ENCODE results near the gene ERC2.

- TF ChIP-seq CTCF (conservative IDR thresholded peaks at IDR 0.05 in 1 of 2, IDR thresholded peaks at IDR 0.05 in 1 of 2; ENCODE audit: low read depth in 1 of 2, low read length in 2 of 2): no peak
- TF ChIP-seq EZH2 (IDR thresholded peaks at IDR 0.05; ENCODE audit: low read length, missing control alignments): no peak
Measured at GRCh38 chr3:56458496-56459103, 9.7 kb downstream of the ERC2 start.

Measured in fibroblast of lung (primary cell).